Uterus (tissue), 4 donors: ENCODE results near the gene PGAP2. TPM values are rescaled to one million over a fixed set of nuclear protein-coding genes. Genes with fewer than 3 reads are reported as not detected.

Experiments
- DNase-seq, 2 donors: peaks; one replicate each; pipeline ENCODE4 v3.0.0-alpha.2; 2019 to 2020
- H3K27ac ChIP-seq, 2 donors: fragments of 200-600 bp; sonication (generic); 1 replicate in 1 of 2; 2 replicates in 1 of 2; pipeline ENCODE4 v1.5.1; 2016 to 2018
- H3K27me3 ChIP-seq, 2 donors: fragments of 200-600 bp; sonication (generic); one replicate each; pipeline ENCODE4 v1.5.1; 2018 to 2019; ENCODE audit warnings: control low read depth in 1 of 2
- H3K36me3 ChIP-seq, 2 donors: fragments of 200-600 bp; sonication (generic); one replicate each; pipeline ENCODE4 v1.5.1; 2019; ENCODE audit warnings: control low read depth in 1 of 2
- H3K4me1 ChIP-seq, 2 donors: fragments of 200-600 bp; sonication (generic); one replicate each; pipeline ENCODE4 v1.5.1; 2018 to 2019; ENCODE audit warnings: control low read depth in 1 of 2
- H3K4me3 ChIP-seq, 2 donors: fragments of 200-600 bp; sonication (generic); 1 replicate in 1 of 2; 2 replicates in 1 of 2; pipeline ENCODE4 v1.5.1; 2018 to 2019; ENCODE audit warnings: mild to moderate bottlenecking in 1 of 2
- H3K9me3 ChIP-seq, 2 donors: fragments of 200-600 bp; sonication (generic); one replicate each; pipeline ENCODE4 v1.5.1; 2019; ENCODE audit warnings: control low read depth in 1 of 2
- CTCF ChIP-seq, 4 experiments: fragments of 200-600 bp in 2 of 4; fragments of 450-650 bp in 2 of 4; sonication (generic) in 2 of 4; IDR thresholded peaks; one replicate each; pipeline ENCODE4 v1.5.1; 2016 to 2019; ENCODE audit warnings: antibody characterized with exemption in 4 of 4, mild to moderate bottlenecking in 2 of 4, moderate library complexity in 1 of 4
- POLR2A ChIP-seq, 2 donors: fragments of 450-650 bp; IDR thresholded peaks; one replicate each; pipeline ENCODE4 v1.6.1; 2016; ENCODE audit warnings: antibody characterized with exemption in 2 of 2, mild to moderate bottlenecking in 1 of 2, moderate library complexity in 1 of 2
- intact Hi-C: fragments of 100-400 bp; cut with DNase I; formaldehyde crosslinking; loops from one replicate; pipeline ENCODE4 v1.15.1; 2023; ENCODE audit warnings: low total_unique reads
- total RNA-seq, 4 donors: library from RNA; depleted of rRNA in 3 of 4; stranded (reverse); fragments of >200 nt in 3 of 4; gene quantifications; one replicate each; pipeline versions ENCODE4 v1.1.0 to v1.2.4, GENCODE V29; 2014 to 2023
- donor health status: DM: yes; HTN: yes; CAD: no.

PGAP2 gene
- total RNA-seq, 4 donors from 2014 or later, result 12.2 to 16.5 (median 13.8) TPM; not detected in 1

- no peak for DNase-seq
- intact Hi-C loops, result no loop called here
- Histone ChIP-seq H3K36me3 (no peaks in the 10 kb centered on the region), H3K4me3 (no peak overlapping the region), H3K27me3 (no peaks in the 10 kb centered on the region), H3K9me3 (no peaks in the 10 kb centered on the region), H3K4me1 (peaks cover 0 to 9% of the 10 kb centered on the region in 2 donors), H3K27ac (no peak overlapping the region)
- no peak for TF ChIP-seq CTCF (IDR thresholded peaks at IDR 0.05)
- TF ChIP-seq POLR2A (IDR thresholded peaks at IDR 0.05), result no peak
Observed at GRCh38 chr11:3834349-3834663, 25.9 kb downstream of the PGAP2 start.

- H3K9me3 ChIP-seq, result no peaks in the 10 kb centered on the region
- no peak for DNase-seq
Observed at GRCh38 chr11:3834664-3835461, 26.5 kb downstream of the PGAP2 start.

GRCh38 chr11:3835751-3836150, 27.4 kb downstream of the PGAP2 start:
- H3K4me1 ChIP-seq, result peaks cover 0 to 9% of the 10 kb centered on the region in 2 donors
- no peak overlapping the region for H3K27ac ChIP-seq
- H3K4me3 ChIP-seq, result no peak overlapping the region
- no peaks in the 10 kb centered on the region for H3K9me3 ChIP-seq
- no peaks in the 10 kb centered on the region for H3K36me3 ChIP-seq
- intact Hi-C loops, result no loop called here
- TF ChIP-seq POLR2A (IDR thresholded peaks at IDR 0.05) (no peak), CTCF (IDR thresholded peaks at IDR 0.05) (no peak)
- no peak for DNase-seq
- no peaks in the 10 kb centered on the region for H3K27me3 ChIP-seq

More at GRCh38 chr11:3834664-3835461, 26.5 kb downstream of the PGAP2 start:
- Histone ChIP-seq H3K4me1 (peaks cover 0 to 9% of the 10 kb centered on the region in 2 donors), H3K27ac (no peak overlapping the region), H3K36me3 (no peaks in the 10 kb centered on the region), H3K27me3 (no peaks in the 10 kb centered on the region), H3K4me3 (no peak overlapping the region)
- TF ChIP-seq CTCF (IDR thresholded peaks at IDR 0.05), result no peak
- TF ChIP-seq POLR2A (IDR thresholded peaks at IDR 0.05), result no peak
- intact Hi-C loops, result no loop called here

GRCh38 chr11:3836903-3837302, 28.5 kb downstream of the PGAP2 start:
- H3K4me1 ChIP-seq, result peaks cover 0 to 9% of the 10 kb centered on the region in 2 donors
- H3K27ac ChIP-seq, result peak overlapping the region in 1 of 2 donors; percentile 10
- H3K27me3 ChIP-seq, result no peaks in the 10 kb centered on the region
- DNase-seq, result no peak
- intact Hi-C loops, result no loop called here
- H3K36me3 ChIP-seq, result no peaks in the 10 kb centered on the region
- TF ChIP-seq POLR2A (IDR thresholded peaks at IDR 0.05), result no peak
- TF ChIP-seq CTCF (IDR thresholded peaks at IDR 0.05), result no peak
- H3K9me3 ChIP-seq, result no peaks in the 10 kb centered on the region
- no peak overlapping the region for H3K4me3 ChIP-seq

- H3K4me3 ChIP-seq, result no peak overlapping the region
- no peaks in the 10 kb centered on the region for H3K27me3 ChIP-seq
- H3K9me3 ChIP-seq, result no peaks in the 10 kb centered on the region
- peaks cover 0 to 9% of the 10 kb centered on the region in 2 donors for H3K4me1 ChIP-seq
- TF ChIP-seq POLR2A (IDR thresholded peaks at IDR 0.05), result no peak
- H3K27ac ChIP-seq, result peak overlapping the region in 1 of 2 donors; percentile 28
- H3K36me3 ChIP-seq, result no peaks in the 10 kb centered on the region
- intact Hi-C loops, result no loop called here
- DNase-seq, result peak; percentile 27 to 36
Observed at GRCh38 chr11:3837793-3838192, 29.4 kb downstream of the PGAP2 start.
